Mammary epithelial cell (primary cell): ENCODE results near the gene DGCR2.

Experiments
- CTCF ChIP-seq, 2 donors: IDR thresholded peaks in 1 of 2; conservative IDR thresholded peaks in 1 of 2; 2 replicates each; pipeline ENCODE4 v1.5.1; 2011 to 2012; ENCODE audit warnings: inconsistent platforms in 2 of 2, low read length in 2 of 2, mild to moderate bottlenecking in 2 of 2, control low read depth in 1 of 2, low read depth in 1 of 2; ENCODE audit not compliant: insufficient read depth in 1 of 2; ENCODE audit errors: extremely low read depth in 1 of 2
- EZH2 ChIP-seq: IDR thresholded peaks from 2 replicates; pipeline ENCODE4 v1.6.1; 2012; ENCODE audit warnings: low read length, inconsistent platforms, borderline replicate concordance

DNA sequence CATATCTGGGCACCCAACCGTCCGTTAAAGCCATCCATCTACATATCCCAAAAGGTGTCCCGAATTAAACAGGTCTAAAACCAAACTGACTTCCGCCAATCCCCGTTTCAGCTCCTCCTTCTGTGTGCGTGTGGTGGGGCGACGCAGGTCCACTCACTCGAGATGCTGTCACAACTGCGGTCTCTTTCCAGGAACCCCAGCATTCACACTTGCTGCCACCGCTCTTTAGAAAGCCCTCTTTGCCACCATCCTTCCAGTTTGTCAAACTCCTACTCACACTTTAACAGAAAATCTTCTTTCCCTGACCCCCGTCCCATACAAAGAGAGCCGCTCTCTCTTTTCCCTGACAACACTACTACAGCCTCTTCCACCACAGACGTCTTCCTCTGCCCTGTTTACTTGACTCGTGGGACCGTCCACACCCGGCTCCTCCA is 21.8 kb upstream of the DGCR2 start:
- TF ChIP-seq CTCF (conservative IDR thresholded peaks at IDR 0.05 in 1 of 2, IDR thresholded peaks at IDR 0.05 in 1 of 2; ENCODE audit: extremely low read depth in 1 of 2, insufficient read depth in 1 of 2, low read depth in 1 of 2, low read length in 2 of 2) (no peak), EZH2 (no peak)
